COLO829 (cell line): Measurements from ENCODE around the gene OSBP2.

Experiments used
- DNase-seq: peaks from one replicate; pipeline ENCODE4 v3.0.0; 2012; ENCODE audit warnings: low spot score

Gene OSBP2

GRCh38 chr22:30810105-30810504 is 115.4 kb downstream of the OSBP2 start:
- DNase-seq, result no peak

GRCh38 chr22:30813936-30814335 is 119.3 kb downstream of the OSBP2 start:
- no peak for DNase-seq

- no peak for DNase-seq
Measured at GRCh38 chr22:30816413-30816812, 121.7 kb downstream of the OSBP2 start.

- DNase-seq, result no peak
Measured at GRCh38 chr22:30821381-30821780, 126.7 kb downstream of the OSBP2 start.

GRCh38 chr22:30821863-30822215 is 127.2 kb downstream of the OSBP2 start:
- no peak for DNase-seq

- DNase-seq, result no peak
Measured at GRCh38 chr22:30822216-30823014, 127.7 kb downstream of the OSBP2 start.

- DNase-seq, result no peak
Measured at GRCh38 chr22:30823015-30823370, 128.3 kb downstream of the OSBP2 start.

- DNase-seq, result no peak
Measured at GRCh38 chr22:30824096-30824495, 129.4 kb downstream of the OSBP2 start.

GRCh38 chr22:30824711-30825110 is 130.0 kb downstream of the OSBP2 start:
- DNase-seq, result no peak

GRCh38 chr22:30825711-30826505 is 131.2 kb downstream of the OSBP2 start:
- no peak for DNase-seq

GRCh38 chr22:30826670-30827355 is 132.1 kb downstream of the OSBP2 start:
- no peak for DNase-seq

GRCh38 chr22:30827646-30828045 is 133.0 kb downstream of the OSBP2 start:
- no peak for DNase-seq

- DNase-seq, result no peak
Measured at GRCh38 chr22:30828187-30829155, 133.8 kb downstream of the OSBP2 start.

- DNase-seq, result no peak
Measured at GRCh38 chr22:30829901-30830550, 135.4 kb downstream of the OSBP2 start.

GRCh38 chr22:30830907-30831306 is 136.2 kb downstream of the OSBP2 start:
- no peak for DNase-seq

GRCh38 chr22:30832407-30832987 is 137.8 kb downstream of the OSBP2 start:
- no peak for DNase-seq

- DNase-seq, result no peak
Measured at GRCh38 chr22:30833322-30833721, 138.6 kb downstream of the OSBP2 start.

GRCh38 chr22:30837531-30837930 is 142.9 kb downstream of the OSBP2 start:
- DNase-seq, result no peak

- DNase-seq, result no peak
Measured at GRCh38 chr22:30838111-30838510, 143.4 kb downstream of the OSBP2 start.

- no peak for DNase-seq
Measured at GRCh38 chr22:30841273-30841672, 146.6 kb downstream of the OSBP2 start.

- no peak for DNase-seq
Measured at GRCh38 chr22:30843245-30843644, 148.6 kb downstream of the OSBP2 start.
